Ammon's horn (tissue), 1 donor: ENCODE data around the gene BFAR.
"Not testable (repeated sequence)": the region's sequence is repeated elsewhere in the genome, so short reads cannot be mapped to it uniquely, and the experiment has no call there.

ENCODE experiments used
- DNase-seq: peaks from one replicate; pipeline ENCODE4 v3.0.0-alpha.2; 2016; ENCODE audit warnings: low spot score

BFAR gene, protein sequence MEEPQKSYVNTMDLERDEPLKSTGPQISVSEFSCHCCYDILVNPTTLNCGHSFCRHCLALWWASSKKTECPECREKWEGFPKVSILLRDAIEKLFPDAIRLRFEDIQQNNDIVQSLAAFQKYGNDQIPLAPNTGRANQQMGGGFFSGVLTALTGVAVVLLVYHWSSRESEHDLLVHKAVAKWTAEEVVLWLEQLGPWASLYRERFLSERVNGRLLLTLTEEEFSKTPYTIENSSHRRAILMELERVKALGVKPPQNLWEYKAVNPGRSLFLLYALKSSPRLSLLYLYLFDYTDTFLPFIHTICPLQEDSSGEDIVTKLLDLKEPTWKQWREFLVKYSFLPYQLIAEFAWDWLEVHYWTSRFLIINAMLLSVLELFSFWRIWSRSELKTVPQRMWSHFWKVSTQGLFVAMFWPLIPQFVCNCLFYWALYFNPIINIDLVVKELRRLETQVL

DNA sequence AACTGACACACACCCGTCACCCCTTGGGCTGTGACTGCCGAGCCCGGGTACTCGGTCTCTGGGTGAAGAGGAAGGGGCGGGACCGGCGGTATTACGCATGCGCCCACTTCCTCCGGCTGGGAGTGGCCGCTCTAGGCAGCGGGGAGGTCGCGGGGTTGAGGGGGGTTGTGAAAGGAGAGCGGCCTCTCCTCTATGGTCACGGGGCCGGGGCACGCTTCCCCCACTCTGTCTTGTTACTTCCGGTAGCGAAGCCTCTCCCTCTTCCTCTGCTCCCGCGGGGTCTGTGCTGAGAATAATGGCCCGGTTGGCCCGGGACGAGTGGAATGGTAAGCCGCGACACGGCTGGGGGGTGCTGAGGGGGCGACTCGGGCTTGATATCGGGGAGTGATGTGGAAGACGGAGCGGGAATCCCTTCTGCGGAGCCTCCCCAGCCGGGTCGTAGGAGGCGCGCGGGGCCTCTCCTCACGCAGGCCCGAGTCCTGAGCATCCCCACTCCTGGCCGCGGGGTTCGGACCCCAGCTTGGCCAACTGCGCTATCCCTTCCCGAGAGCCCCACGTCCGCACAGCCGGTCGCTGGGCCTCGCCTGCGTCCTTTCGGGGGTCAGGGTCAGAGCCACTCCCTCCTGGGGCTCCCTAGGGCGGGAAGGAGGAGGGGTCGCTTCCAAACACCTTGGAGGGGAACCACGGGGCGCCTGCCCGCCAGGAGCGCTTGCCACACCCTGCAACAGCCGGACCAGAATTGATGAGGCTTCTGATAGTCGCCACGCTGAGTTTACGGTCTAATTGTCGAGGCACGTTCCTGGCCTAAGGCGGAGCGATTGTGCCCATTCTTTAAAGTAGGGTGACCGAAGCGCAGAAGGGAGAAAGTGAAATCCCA lies at the start of gene BFAR:
BFAR (plus strand) TSS at position 259 of the 877 bp plus-strand sequence. CDS start 11,396 bp downstream, outside the sequence.
- peak; percentile 99 for DNase-seq

- no peak for DNase-seq
Observed at GRCh38 chr16:14585287-14585686, 47.5 kb upstream of the BFAR start.

DNA sequence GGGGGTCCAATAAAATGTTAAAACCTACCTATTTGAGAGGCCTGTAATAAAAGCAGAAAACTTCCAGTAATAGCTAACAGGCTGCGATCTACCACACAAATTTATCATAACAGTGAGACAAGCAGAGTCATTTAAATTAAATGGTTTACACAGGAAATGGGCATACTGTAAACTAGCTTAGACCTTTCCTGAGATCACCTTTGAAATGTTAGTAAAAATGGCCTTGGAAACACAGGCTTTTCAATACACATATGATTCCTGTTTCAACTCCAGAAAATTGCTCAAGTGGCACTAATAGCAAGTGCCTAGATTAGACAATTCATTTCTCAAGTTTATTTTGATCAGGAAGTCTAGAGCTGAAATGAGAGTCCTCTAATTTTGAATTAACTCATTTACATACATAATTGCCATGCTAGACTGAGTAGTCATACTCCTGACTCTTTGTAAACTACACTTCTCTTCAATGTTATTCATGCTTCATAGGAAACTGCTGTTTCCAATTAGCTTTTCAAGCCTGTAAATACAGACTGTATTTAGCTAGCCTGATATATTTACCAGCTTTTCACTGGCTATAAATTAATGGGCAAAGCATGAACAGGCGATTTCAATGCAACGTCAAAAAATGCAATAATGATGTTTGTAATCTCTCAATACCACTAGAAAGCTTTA lies 46.0 kb upstream of the BFAR start:
- DNase-seq, result no peak

GRCh38 chr16:14600164-14600563 lies 32.6 kb upstream of the BFAR start:
- no peak for DNase-seq

- DNase-seq, result no peak
Observed at GRCh38 chr16:14602443-14602963, 30.2 kb upstream of the BFAR start.

DNA sequence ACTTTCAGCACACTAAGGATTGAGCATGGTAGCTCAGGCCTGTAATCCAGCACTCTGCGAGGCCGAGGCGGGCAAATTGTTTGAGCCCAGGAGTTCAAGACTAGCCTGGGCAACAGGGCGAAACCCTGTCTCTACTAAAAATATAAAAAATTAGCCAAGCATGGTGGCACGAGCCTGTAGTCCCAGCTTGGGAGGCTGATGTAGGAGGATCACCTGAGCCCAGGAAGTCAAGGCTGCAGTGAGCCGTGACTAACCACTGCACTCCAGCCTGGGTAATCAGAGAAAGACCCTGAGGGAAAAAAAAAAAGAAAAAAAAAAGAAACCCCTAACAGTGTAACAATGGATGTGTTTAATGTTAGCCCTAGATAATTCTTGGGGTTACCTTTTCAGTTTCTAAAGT lies 26.6 kb upstream of the BFAR start:
- DNase-seq, result no peak

GRCh38 chr16:14608111-14608566 lies 24.6 kb upstream of the BFAR start:
- DNase-seq, result no peak

DNA sequence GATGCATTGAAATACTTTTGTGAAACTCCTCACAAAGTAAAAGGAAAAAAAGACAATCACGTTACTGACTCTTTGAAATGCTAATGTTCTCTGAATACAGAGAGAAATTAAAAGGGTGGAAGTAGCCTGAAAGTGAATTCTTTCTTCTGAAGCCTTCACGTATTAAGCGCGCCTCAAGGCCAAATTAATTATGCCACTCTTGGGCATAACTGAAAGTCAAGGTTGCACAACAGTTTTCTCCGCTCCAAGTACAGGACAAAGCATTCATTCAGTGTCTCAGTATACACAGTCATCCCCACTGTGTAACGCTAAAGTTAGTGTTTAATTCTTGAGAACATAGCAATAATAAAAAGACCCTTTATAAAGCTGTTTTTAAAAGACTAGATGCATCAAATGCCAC lies 24.1 kb upstream of the BFAR start:
- DNase-seq, result peak; percentile 16

DNA sequence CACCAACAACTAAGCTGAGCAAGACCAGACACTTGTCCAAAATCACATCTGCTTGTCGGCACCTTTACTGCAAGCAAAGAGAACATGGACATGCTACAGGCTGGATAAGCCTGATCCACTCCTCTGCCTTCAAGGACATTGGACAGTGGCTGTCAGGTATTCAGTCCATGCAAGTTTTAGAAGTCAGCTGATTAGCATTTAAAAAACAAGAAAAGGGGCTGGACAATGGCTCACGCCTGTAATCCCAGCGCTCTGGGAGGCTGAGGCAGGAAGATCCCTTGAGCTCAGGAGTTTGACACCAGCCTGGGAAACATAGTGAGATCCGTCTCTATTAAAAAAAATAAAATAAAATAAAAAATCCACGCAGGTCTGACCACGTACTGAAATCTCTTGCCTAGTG lies 23.0 kb upstream of the BFAR start:
- no peak for DNase-seq

DNA sequence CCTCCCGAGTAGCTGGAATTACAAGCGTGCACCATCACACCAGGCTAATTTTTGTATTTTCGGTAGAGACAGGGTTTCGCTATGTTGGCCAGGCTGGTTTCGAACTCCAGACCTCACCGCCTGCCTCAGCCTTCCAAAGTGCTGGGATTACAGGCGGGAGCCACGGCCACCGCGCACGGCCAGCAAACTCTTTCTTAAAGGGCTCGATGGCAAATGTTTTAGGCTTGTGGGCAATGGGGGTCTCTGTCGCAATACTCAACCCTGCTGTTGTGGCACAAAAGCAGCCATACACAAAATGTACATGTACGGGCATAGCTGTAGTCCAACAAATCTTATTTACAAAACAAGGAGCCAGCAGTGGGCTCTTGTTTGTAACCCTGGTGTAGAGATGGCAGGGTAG lies 21.1 kb upstream of the BFAR start:
- no peak for DNase-seq

DNA sequence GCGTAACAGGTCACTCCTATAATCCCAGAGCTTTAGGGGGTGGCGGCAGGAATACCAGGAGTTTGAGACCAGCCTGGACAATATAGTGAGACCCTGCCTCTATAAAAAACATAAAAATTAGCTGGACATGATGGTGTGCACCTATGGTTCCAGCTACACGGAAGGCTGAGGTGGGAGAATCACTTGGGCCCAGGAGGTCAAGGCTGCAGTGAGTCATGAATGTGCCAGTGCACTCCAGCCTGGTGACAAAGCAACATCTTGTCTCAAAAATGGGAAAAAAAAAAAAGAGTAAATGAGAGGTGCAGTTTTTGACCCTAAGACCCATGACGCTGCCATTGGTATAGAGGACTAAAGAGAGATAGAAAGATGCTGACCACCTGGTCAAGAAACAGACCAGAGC lies 18.8 kb upstream of the BFAR start:
- no peak for DNase-seq

DNA sequence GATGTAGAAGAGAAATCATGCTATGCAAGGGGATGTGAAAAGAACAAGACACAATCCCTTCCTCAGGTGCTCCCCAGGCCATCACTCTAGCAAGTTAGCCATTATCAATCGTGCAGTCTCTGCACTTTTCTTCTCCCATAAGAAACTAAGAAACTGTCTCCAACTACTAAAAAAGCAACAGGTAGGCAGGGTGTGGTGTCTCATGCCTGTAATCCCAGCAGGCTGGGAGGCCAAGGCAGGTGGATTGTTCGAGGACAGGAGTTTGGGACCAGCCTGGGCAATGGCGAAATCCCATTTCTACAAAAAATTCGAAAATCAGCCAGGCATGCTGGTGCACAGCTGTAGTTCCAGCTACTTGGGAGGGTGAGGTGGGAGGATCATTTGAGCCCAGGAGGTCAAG lies 16.5 kb upstream of the BFAR start:
- no peak for DNase-seq

- DNase-seq, result no peak
Observed at GRCh38 chr16:14618566-14618965, 14.2 kb upstream of the BFAR start.

GRCh38 chr16:14627078-14627477 lies 5.7 kb upstream of the BFAR start:
- DNase-seq, result no peak

GRCh38 chr16:14628806-14629611 lies 3.7 kb upstream of the BFAR start:
- no peak for DNase-seq

DNA sequence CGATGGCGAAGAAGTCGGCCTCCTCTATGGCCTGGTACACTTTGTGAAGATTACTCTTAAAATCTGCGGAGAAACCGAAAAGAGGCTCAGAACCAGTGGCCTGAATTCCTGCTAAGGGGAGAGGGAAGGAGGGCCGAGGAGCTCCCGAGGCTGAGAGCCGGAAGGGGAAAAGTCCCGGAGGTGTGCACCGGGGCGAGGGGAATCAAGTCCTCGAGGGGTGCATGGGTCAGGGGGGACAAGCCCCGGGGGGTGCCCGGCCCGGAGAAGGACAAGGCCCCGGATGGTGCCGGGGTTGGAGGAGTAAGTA lies 3.2 kb upstream of the BFAR start:
- DNase-seq, result no peak

- peak; percentile 97 for DNase-seq
Observed at GRCh38 chr16:14629919-14630619, 2.7 kb upstream of the BFAR start, which contains the start of gene PARN. Gene PARN (minus strand): TSS chr16:14630260. CDS start chr16:14630125, 135 bp downstream.

GRCh38 chr16:14630620-14631330 lies 2.0 kb upstream of the BFAR start:
- not testable (repeated sequence) for DNase-seq

GRCh38 chr16:14634389-14634725 lies 1.6 kb downstream of the BFAR start:
- DNase-seq, result no peak
